ENCODE results near the gene NLRP1.

DNA sequence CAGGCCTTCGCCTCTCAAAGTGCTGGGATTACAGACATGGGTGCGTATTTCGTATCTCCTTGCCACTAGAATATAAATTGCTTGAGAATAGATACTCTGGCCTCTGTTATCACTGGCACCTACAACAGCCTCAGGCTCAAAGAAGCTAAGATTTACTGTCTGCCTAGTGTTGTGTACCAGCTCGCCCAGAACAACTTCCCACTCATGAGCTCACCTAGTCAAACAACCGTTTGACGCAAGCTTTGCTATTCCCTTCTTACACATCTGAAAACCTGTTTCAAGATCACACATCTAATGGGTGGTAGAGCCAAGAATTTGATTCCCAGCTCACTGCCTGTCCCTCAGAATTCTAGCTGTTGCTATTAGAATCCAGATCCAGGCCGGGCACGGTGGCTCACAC is 73.5 kb downstream of the NLRP1 start:
- no peak for TF ChIP-seq POLR2AphosphoS5 (IDR thresholded peaks at IDR 0.05)
- TF ChIP-seq EP300 (IDR thresholded peaks at IDR 0.05; ENCODE audit: low read depth), result no peak
- no peak for TF ChIP-seq CTCF (IDR thresholded peaks at IDR 0.05)
